ENCODE data around the gene GAS2L1.

GAS2L1 gene

GRCh38 chr22:29314537-29315285 is 8.3 kb downstream of the GAS2L1 start:
- Histone ChIP-seq H3K27ac (ENCODE audit: extremely low read depth, low read depth, low read length) (no peak overlapping the region; the same call in 1 of the 2 replicates), H3K4me1 (ENCODE audit: control insufficient read depth, insufficient read depth, low read length) (peaks cover 14% of the 10 kb centered on the region), H3K36me3 (ENCODE audit: control insufficient read depth in 2 of 2, insufficient read depth in 1 of 2, low read length in 2 of 2) (no peaks in the 10 kb centered on the region), H3K4me3 (ENCODE audit: low read depth, low read length) (peak overlapping the region; percentile 40), H3K9me3 (ENCODE audit: control insufficient read depth, insufficient read depth, low read depth, low read length) (no peaks in the 10 kb centered on the region)
- POLR2A ChIA-PET: interaction anchor here (1.1 to 1.8 kb wide), 2 partner anchors 8 to 20 kb away, joined by 3 to 4 read pairs; partner anchors contain the start of gene GAS2L1
- CTCF ChIA-PET: interaction anchor here (0.6 to 0.9 kb wide), 2 partner anchors 9 to 52 kb away, joined by 3 read pairs; no protein-coding TSS in a partner anchor
- TF ChIP-seq ZFP69B (tag by site-specific recombination; IDR thresholded peaks at IDR 0.05) (no peak), ZNF521 (tag by site-specific recombination; IDR thresholded peaks at IDR 0.05) (no peak), ZNF514 (tag by site-specific recombination; IDR thresholded peaks at IDR 0.05) (no peak), ZEB2 (tag by site-specific recombination; IDR thresholded peaks at IDR 0.05) (peak; percentile 61; the same call in 1 of the 2 replicates), ZNF175 (tag by site-specific recombination; IDR thresholded peaks at IDR 0.05) (no peak), KLF10 (tag by site-specific recombination; IDR thresholded peaks at IDR 0.05) (no peak), ZNF18 (tag by site-specific recombination; IDR thresholded peaks at IDR 0.05) (no peak), ZNF366 (tag by site-specific recombination; conservative IDR thresholded peaks at IDR 0.05) (peak; percentile 90), ZNF830 (tag by site-specific recombination; IDR thresholded peaks at IDR 0.05; ENCODE audit: low read depth) (no peak), ZNF571 (tag by site-specific recombination; IDR thresholded peaks at IDR 0.05) (no peak), RBAK (tag by site-specific recombination; IDR thresholded peaks at IDR 0.05) (no peak), ZNF391 (tag by site-specific recombination; IDR thresholded peaks at IDR 0.05; ENCODE audit: borderline replicate concordance, low read depth) (no peak), GLIS2 (tag by site-specific recombination; IDR thresholded peaks at IDR 0.05) (peak; percentile 57), GLIS1 (tag by site-specific recombination; IDR thresholded peaks at IDR 0.05) (peak; percentile 74), ZBTB10 (tag by site-specific recombination; IDR thresholded peaks at IDR 0.05) (0 out of 2 replicates have a peak, but pooled peaks have one; percentile 34), HIC1 (tag by site-specific recombination; IDR thresholded peaks at IDR 0.05) (no peak), ZNF16 (tag by site-specific recombination; IDR thresholded peaks at IDR 0.05; ENCODE audit: low read depth) (no peak), ZNF600 (tag by site-specific recombination; IDR thresholded peaks at IDR 0.05) (peak; percentile 70; the same call in 1 of the 2 replicates), ZNF155 (tag by site-specific recombination; IDR thresholded peaks at IDR 0.05) (no peak), PRDM2 (tag by site-specific recombination; IDR thresholded peaks at IDR 0.05; ENCODE audit: borderline replicate concordance) (no peak), WT1 (tag by site-specific recombination; IDR thresholded peaks at IDR 0.05) (no peak), ZFHX2 (tag by site-specific recombination; conservative IDR thresholded peaks at IDR 0.05) (peak; percentile 57)
- TF ChIP-seq, protein P1, sequence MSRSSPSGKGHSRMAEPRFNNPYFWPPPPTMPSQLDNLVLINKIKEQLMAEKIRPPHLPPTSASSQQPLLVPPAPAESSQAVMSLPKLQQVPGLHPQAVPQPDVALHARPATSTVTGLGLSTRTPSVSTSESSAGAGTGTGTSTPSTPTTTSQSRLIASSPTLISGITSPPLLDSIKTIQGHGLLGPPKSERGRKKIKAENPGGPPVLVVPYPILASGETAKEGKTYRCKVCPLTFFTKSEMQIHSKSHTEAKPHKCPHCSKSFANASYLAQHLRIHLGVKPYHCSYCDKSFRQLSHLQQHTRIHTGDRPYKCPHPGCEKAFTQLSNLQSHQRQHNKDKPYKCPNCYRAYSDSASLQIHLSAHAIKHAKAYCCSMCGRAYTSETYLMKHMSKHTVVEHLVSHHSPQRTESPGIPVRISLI (tag by site-specific recombination; IDR thresholded peaks at IDR 0.05): no peak

All from HEK293 (cell line).